GM23338 (cell line): ENCODE data around the gene RCAN1. TPM values are rescaled to one million over a fixed set of nuclear protein-coding genes. Genes with fewer than 3 reads are reported as not detected.

ENCODE experiments used
- ATAC-seq: fragments of 200-7000 bp; cut with Tn5 transposase; 3 replicates; pipeline ENCODE4 v1.9.1; 2020
- DNase-seq: peaks from one replicate; pipeline ENCODE4 v3.0.0-alpha.2; 2015; ENCODE audit warnings: low spot score
- H2AFZ ChIP-seq: fragments of 200-600 bp; sonication (generic); 2 replicates; pipeline ENCODE4 v1.8.0; 2016; ENCODE audit warnings: antibody characterized with exemption, mild to moderate bottlenecking, moderate library complexity
- H3F3A ChIP-seq: fragments of 200-600 bp; sonication (generic); replicated peaks from 2 replicates; pipeline ENCODE4 v1.8.0; 2017; ENCODE audit warnings: antibody characterized with exemption, mixed run types, low read depth
- H3K27ac ChIP-seq: fragments of 200-600 bp; sonication (generic); 2 replicates; pipeline ENCODE4 v1.6.1; 2016; ENCODE audit warnings: low read depth
- H3K27me3 ChIP-seq: fragments of 200-600 bp; sonication (generic); 2 replicates; pipeline ENCODE4 v1.8.0; 2016; ENCODE audit warnings: mild to moderate bottlenecking, mixed run types, moderate library complexity; ENCODE audit not compliant: insufficient read depth
- H3K36me3 ChIP-seq: fragments of 200-600 bp; sonication (generic); 2 replicates; pipeline ENCODE4 v1.8.0; 2016; ENCODE audit warnings: mild to moderate bottlenecking; ENCODE audit not compliant: insufficient read depth
- H3K4me1 ChIP-seq: fragments of 200-600 bp; sonication (generic); 2 replicates; pipeline ENCODE4 v1.8.0; 2016; ENCODE audit warnings: mild to moderate bottlenecking, moderate library complexity; ENCODE audit not compliant: insufficient read depth
- H3K4me2 ChIP-seq: fragments of 200-600 bp; sonication (generic); 2 replicates; pipeline ENCODE4 v1.7.1; 2017; ENCODE audit warnings: mixed run types
- H3K4me3 ChIP-seq: fragments of 200-600 bp; sonication (generic); 2 replicates; pipeline ENCODE4 v1.6.1; 2016; ENCODE audit warnings: mixed run types
- H3K79me2 ChIP-seq: fragments of 200-600 bp; sonication (generic); replicated peaks from 2 replicates; pipeline ENCODE4 v1.8.0; 2017; ENCODE audit warnings: mild to moderate bottlenecking; ENCODE audit not compliant: insufficient read depth
- H3K9me2 ChIP-seq: fragments of 200-600 bp; sonication (generic); 2 replicates; pipeline ENCODE4 v1.8.0; 2017; ENCODE audit not compliant: insufficient read depth
- H4K20me1 ChIP-seq: fragments of 200-600 bp; sonication (generic); replicated peaks from 2 replicates; pipeline ENCODE4 v1.8.0; 2017; ENCODE audit warnings: mild to moderate bottlenecking; ENCODE audit not compliant: insufficient read depth
- H3K27ac Mint-ChIP-seq: 2 replicates; pipeline ENCODE4 v1.8.0; 2020; ENCODE audit warnings: inconsistent platforms, mild to moderate bottlenecking, moderate library complexity, mixed read lengths
- H3K27me3 Mint-ChIP-seq: 3 replicates; pipeline ENCODE4 v1.8.0; 2022; ENCODE audit warnings: low read depth, mild to moderate bottlenecking, moderate library complexity, mixed read lengths, inconsistent platforms; ENCODE audit not compliant: insufficient read depth, poor library complexity
- H3K36me3 Mint-ChIP-seq: 3 replicates; pipeline ENCODE4 v1.8.0; 2021; ENCODE audit warnings: low read depth, mild to moderate bottlenecking, inconsistent platforms, moderate library complexity, mixed read lengths
- H3K4me1 Mint-ChIP-seq: 3 replicates; pipeline ENCODE4 v1.8.0; 2020; ENCODE audit warnings: mild to moderate bottlenecking, inconsistent platforms, mixed read lengths
- H3K4me3 Mint-ChIP-seq: 3 replicates; pipeline ENCODE4 v1.8.0; 2021; ENCODE audit warnings: moderate library complexity, mild to moderate bottlenecking, inconsistent platforms, mixed read lengths
- H3K9me3 Mint-ChIP-seq: 3 replicates; pipeline ENCODE4 v1.8.0; 2020; ENCODE audit warnings: moderate library complexity, mild to moderate bottlenecking, inconsistent platforms, mixed read lengths
- CREB1 ChIP-seq: fragments of 250-450 bp; sonication (Bioruptor Pico); IDR thresholded peaks from 2 replicates; pipeline ENCODE4 v1.5.0; 2020; ENCODE audit warnings: low read depth, mild to moderate bottlenecking, moderate library complexity
- CTCF ChIP-seq, 2 experiments: fragments of 200-600 bp in 1 of 2; sonication (generic) in 1 of 2; conservative IDR thresholded peaks; 2 replicates each; pipeline versions ENCODE4 v1.5.1 to v1.6.1; 2016 to 2017; ENCODE audit warnings: antibody characterized with exemption in 2 of 2, low read depth in 2 of 2, mild to moderate bottlenecking in 2 of 2, moderate library complexity in 1 of 2
- ETS1 ChIP-seq: IDR thresholded peaks from 2 replicates; pipeline ENCODE4 v1.6.1; 2016; ENCODE audit warnings: antibody characterized with exemption
- EZH2 ChIP-seq: fragments of 200-600 bp; sonication (generic); IDR thresholded peaks from one replicate; pipeline ENCODE4 v1.8.0; 2017; ENCODE audit warnings: antibody characterized with exemption, mild to moderate bottlenecking, low read depth; ENCODE audit not compliant: unreplicated experiment
- EZH2phosphoT487 ChIP-seq: fragments of 200-600 bp; sonication (generic); IDR thresholded peaks from one replicate; pipeline ENCODE4 v1.8.1; 2018; ENCODE audit warnings: antibody characterized with exemption; ENCODE audit not compliant: unreplicated experiment
- JUNB ChIP-seq: IDR thresholded peaks from one replicate; pipeline ENCODE4 v1.6.1; 2016; ENCODE audit warnings: antibody characterized with exemption; ENCODE audit not compliant: unreplicated experiment
- NANOG ChIP-seq: IDR thresholded peaks from 2 replicates; pipeline ENCODE4 v1.6.1; 2016; ENCODE audit warnings: antibody characterized with exemption, borderline replicate concordance
- POLR2AphosphoS5 ChIP-seq: IDR thresholded peaks from 2 replicates; pipeline ENCODE4 v1.6.1; 2016; ENCODE audit warnings: antibody characterized with exemption, low read depth
- REST ChIP-seq: IDR thresholded peaks from one replicate; pipeline ENCODE4 v1.6.1; 2018; ENCODE audit warnings: antibody characterized with exemption; ENCODE audit not compliant: unreplicated experiment
- STAT1 ChIP-seq: IDR thresholded peaks from one replicate; pipeline ENCODE4 v1.6.1; 2016; ENCODE audit warnings: antibody characterized with exemption; ENCODE audit not compliant: unreplicated experiment
- ZNF114 ChIP-seq: fragments of 250-450 bp; sonication (Bioruptor Pico); IDR thresholded peaks from 2 replicates; pipeline ENCODE4 v1.5.0; 2020; ENCODE audit warnings: mild to moderate bottlenecking, moderate library complexity
- ZNF331 ChIP-seq: fragments of 250-450 bp; sonication (Bioruptor Pico); IDR thresholded peaks from 2 replicates; pipeline ENCODE4 v1.5.0; 2020; ENCODE audit warnings: low read depth, mild to moderate bottlenecking, moderate library complexity
- ZNF462 ChIP-seq: fragments of 250-450 bp; sonication (Bioruptor Pico); IDR thresholded peaks from 2 replicates; pipeline ENCODE4 v1.5.0; 2020; ENCODE audit warnings: mild to moderate bottlenecking, moderate library complexity
- polyA plus RNA-seq: library from polyadenylated mRNA; unstranded; fragments of >200 nt; fragmentation: Nextera tagmentation; extraction: Ambion mirVana; gene quantifications from 2 replicates; pipeline ENCODE4 v1.2.1, GENCODE V29; 2016
- total RNA-seq: library from RNA; depleted of rRNA; stranded (reverse); fragments of >200 nt; shearing (Covaris generic); gene quantifications from 2 replicates; pipeline ENCODE4 v1.2.3, GENCODE V29; 2014

Gene RCAN1
- total and polyA plus RNA-seq, 2 experiments from 2014 or later: 3.7 to 5.2 TPM

- Histone ChIP-seq H4K20me1 (no peaks in the 10 kb centered on the region), H3K4me1 (peaks cover 15% of the 10 kb centered on the region), H3K9me2 (no peaks in the 10 kb centered on the region), H3F3A (no peaks in the 10 kb centered on the region), H3K4me2 (no peak overlapping the region), H3K79me2 (no peaks in the 10 kb centered on the region), H3K27ac (no peak overlapping the region), H3K36me3 (no peaks in the 10 kb centered on the region), H3K4me3 (no peak overlapping the region), H3K27me3 (no peaks in the 10 kb centered on the region), H2AFZ (no peak overlapping the region)
- ATAC-seq: no peak
- no peak for DNase-seq
- Mint-ChIP-seq H3K4me1 (peaks cover 53% of the 10 kb centered on the region), H3K27me3 (peaks cover 4% of the 10 kb centered on the region), H3K4me3 (no peak overlapping the region), H3K27ac (no peak overlapping the region), H3K36me3 (no peaks in the 10 kb centered on the region), H3K9me3 (no peaks in the 10 kb centered on the region)
- no peak for TF ChIP-seq ZNF462
- TF ChIP-seq CREB1 (CRISPR knock-in tag): no peak
- TF ChIP-seq JUNB: no peak
- no peak for TF ChIP-seq POLR2AphosphoS5
- no peak for TF ChIP-seq ZNF114 (CRISPR knock-in tag)
- no peak for TF ChIP-seq EZH2
- no peak for TF ChIP-seq STAT1
- TF ChIP-seq EZH2phosphoT487: no peak
- no peak for TF ChIP-seq ETS1
- TF ChIP-seq ZNF331 (CRISPR knock-in tag): no peak
- no peak for TF ChIP-seq REST
- TF ChIP-seq NANOG: no peak
- no peak for TF ChIP-seq CTCF (conservative IDR thresholded peaks at IDR 0.05; ENCODE audit: low read depth in 2 of 2)
Measured at GRCh38 chr21:34519694-34520093, 95.2 kb downstream of the RCAN1 start.
